ENCODE data around the gene C6. TPM values are rescaled to one million over a fixed set of nuclear protein-coding genes. Genes with fewer than 3 reads are reported as not detected.

The C6 gene
- total and polyA plus RNA-seq, 2 experiments from 2014 or later = not detected

DNA sequence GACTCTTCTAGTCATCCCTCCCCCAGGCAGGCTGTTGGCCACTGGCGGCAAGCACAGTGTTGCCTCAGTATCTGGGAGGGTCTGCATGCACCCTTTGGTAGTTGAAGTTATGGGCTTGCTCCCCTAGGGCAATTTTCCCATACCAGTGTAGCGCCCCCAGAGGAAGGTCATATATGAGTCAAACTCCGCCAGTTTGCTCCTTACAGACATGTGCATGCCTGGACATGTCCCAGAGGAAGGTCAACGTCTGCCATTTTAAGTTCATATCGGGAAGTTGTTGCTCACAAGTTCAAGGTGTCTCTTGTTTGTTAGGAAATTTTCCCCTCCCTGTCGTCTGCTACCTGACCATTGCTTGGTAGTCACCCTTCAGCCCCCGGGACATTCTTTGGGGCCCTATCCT is 90.9 kb downstream of the C6 start:
- no peaks in the 10 kb centered on the region for H3K9me2 ChIP-seq (ENCODE audit: insufficient read depth)
- no peaks in the 10 kb centered on the region for H3K4me1 ChIP-seq (ENCODE audit: insufficient read depth)
- TF ChIP-seq EZH2 (IDR thresholded peaks at IDR 0.05; ENCODE audit: insufficient read depth, poor library complexity, severe bottlenecking) (no peak), EZH2phosphoT487 (IDR thresholded peaks at IDR 0.05; ENCODE audit: insufficient read depth, low read depth) (no peak)
- H3K27ac ChIP-seq = no peak overlapping the region
- H3K9me3 ChIP-seq (ENCODE audit: low read depth) = no peaks in the 10 kb centered on the region
- H3K4me3 ChIP-seq = no peak overlapping the region
- H3K36me3 ChIP-seq (ENCODE audit: low read depth) = no peaks in the 10 kb centered on the region
- DNase-seq = no peak
- no peak overlapping the region for H3K9ac ChIP-seq
- H2AFZ ChIP-seq = no peak overlapping the region
- in situ Hi-C loops (cut with MboI) = no loop called here
- H4K20me1 ChIP-seq (ENCODE audit: insufficient read depth) = no peaks in the 10 kb centered on the region
- H3K4me2 ChIP-seq (ENCODE audit: unreplicated experiment) = no peak overlapping the region
- 54 to 62% methylated on average over 7 of the region's 7 CpGs for WGBS, 2 experiments (ENCODE audit: low coverage in 1 of 2, low lambda C conversion rate in 2 of 2, missing lambda C conversion rate in 2 of 2)
- no peaks in the 10 kb centered on the region for H3K27me3 ChIP-seq (replicated peaks; ENCODE audit: insufficient read depth)
- no peaks in the 10 kb centered on the region for H3K79me2 ChIP-seq (ENCODE audit: insufficient read depth)
- no peaks in the 10 kb centered on the region for H3F3A ChIP-seq (ENCODE audit: insufficient read depth)

DNA sequence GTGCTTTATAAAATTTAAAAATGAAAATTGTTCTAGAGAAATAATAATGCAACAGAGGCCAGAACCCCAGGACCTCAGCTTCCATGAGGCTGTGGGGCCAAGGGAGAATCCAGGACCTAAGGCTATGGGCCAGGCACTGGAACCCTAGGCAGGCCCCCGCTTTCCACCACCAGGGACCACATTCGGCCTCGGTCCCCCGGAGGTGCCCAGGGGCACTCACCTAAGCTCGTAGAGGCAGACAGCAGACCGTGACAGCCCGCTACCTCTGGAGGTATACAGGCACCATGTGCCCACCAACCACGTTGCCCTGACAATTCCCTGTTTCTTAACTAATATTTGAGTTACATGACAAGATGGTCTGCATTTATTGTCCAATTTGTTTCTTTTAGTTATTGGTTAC is 92.7 kb downstream of the C6 start:
- H3K9me3 ChIP-seq (ENCODE audit: low read depth) = no peaks in the 10 kb centered on the region
- DNase-seq = no peak
- H3K9me2 ChIP-seq (ENCODE audit: insufficient read depth) = no peaks in the 10 kb centered on the region; the same call in 1 of the 2 replicates
- H3K79me2 ChIP-seq (ENCODE audit: insufficient read depth) = no peaks in the 10 kb centered on the region
- TF ChIP-seq EZH2phosphoT487 (IDR thresholded peaks at IDR 0.05; ENCODE audit: insufficient read depth, low read depth) = no peak
- no peak for TF ChIP-seq EZH2 (IDR thresholded peaks at IDR 0.05; ENCODE audit: insufficient read depth, poor library complexity, severe bottlenecking)
- 64 to 76% methylated on average over 8 of the region's 8 CpGs for WGBS, 2 experiments (ENCODE audit: low coverage in 1 of 2, low lambda C conversion rate in 2 of 2, missing lambda C conversion rate in 2 of 2)
- in situ Hi-C loops (cut with MboI) = no loop called here
- H3K4me1 ChIP-seq (ENCODE audit: insufficient read depth) = peaks cover 10% of the 10 kb centered on the region
- H2AFZ ChIP-seq = no peak overlapping the region
- peaks cover 3% of the 10 kb centered on the region for H3F3A ChIP-seq (ENCODE audit: insufficient read depth)
- no peak overlapping the region for H3K27ac ChIP-seq
- H4K20me1 ChIP-seq (ENCODE audit: insufficient read depth) = no peaks in the 10 kb centered on the region
- H3K36me3 ChIP-seq (ENCODE audit: low read depth) = no peaks in the 10 kb centered on the region
- no peak overlapping the region for H3K4me3 ChIP-seq
- no peak overlapping the region for H3K9ac ChIP-seq
- H3K27me3 ChIP-seq (replicated peaks; ENCODE audit: insufficient read depth) = no peaks in the 10 kb centered on the region
- H3K4me2 ChIP-seq (ENCODE audit: unreplicated experiment) = no peak overlapping the region

DNA sequence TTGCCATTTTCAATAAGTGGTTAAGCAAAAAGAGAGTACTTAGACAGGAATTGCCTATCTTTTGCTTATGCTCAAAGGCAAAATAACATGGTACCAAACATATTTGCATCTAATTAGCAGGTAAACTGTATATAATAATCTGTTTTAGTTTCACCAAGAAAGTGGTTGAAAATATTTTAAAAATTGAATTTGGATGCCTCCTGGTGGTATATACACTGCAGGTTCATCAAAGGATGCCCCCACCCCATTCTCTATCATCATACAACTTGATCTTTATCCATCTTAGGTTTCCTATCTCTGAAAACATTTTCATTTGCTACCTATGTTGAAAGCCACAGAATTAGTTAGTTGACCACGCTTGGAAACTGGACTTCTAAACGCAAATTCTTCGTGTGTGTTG is 95.2 kb downstream of the C6 start:
- Histone ChIP-seq H3K9ac (no peak overlapping the region), H3K36me3 (ENCODE audit: low read depth) (no peaks in the 10 kb centered on the region), H3K4me2 (ENCODE audit: unreplicated experiment) (no peak overlapping the region), H3K4me1 (ENCODE audit: insufficient read depth) (peaks cover 28% of the 10 kb centered on the region), H3K27me3 (replicated peaks; ENCODE audit: insufficient read depth) (no peaks in the 10 kb centered on the region), H3K9me2 (ENCODE audit: insufficient read depth) (no peaks in the 10 kb centered on the region; the same call in 1 of the 2 replicates), H3K4me3 (no peak overlapping the region), H3F3A (ENCODE audit: insufficient read depth) (peaks cover 5% of the 10 kb centered on the region), H2AFZ (no peak overlapping the region), H3K9me3 (ENCODE audit: low read depth) (no peaks in the 10 kb centered on the region), H3K79me2 (ENCODE audit: insufficient read depth) (no peaks in the 10 kb centered on the region), H3K27ac (no peak overlapping the region), H4K20me1 (ENCODE audit: insufficient read depth) (no peaks in the 10 kb centered on the region)
- no peak for DNase-seq
- 82 to 86% methylated on average over 3 of the region's 3 CpGs for WGBS, 2 experiments (ENCODE audit: low coverage in 1 of 2, low lambda C conversion rate in 2 of 2, missing lambda C conversion rate in 2 of 2)
- in situ Hi-C loops (cut with MboI) = no loop called here
- no peak for TF ChIP-seq EZH2 (IDR thresholded peaks at IDR 0.05; ENCODE audit: insufficient read depth, poor library complexity, severe bottlenecking)
- no peak for TF ChIP-seq EZH2phosphoT487 (IDR thresholded peaks at IDR 0.05; ENCODE audit: insufficient read depth, low read depth)

DNA sequence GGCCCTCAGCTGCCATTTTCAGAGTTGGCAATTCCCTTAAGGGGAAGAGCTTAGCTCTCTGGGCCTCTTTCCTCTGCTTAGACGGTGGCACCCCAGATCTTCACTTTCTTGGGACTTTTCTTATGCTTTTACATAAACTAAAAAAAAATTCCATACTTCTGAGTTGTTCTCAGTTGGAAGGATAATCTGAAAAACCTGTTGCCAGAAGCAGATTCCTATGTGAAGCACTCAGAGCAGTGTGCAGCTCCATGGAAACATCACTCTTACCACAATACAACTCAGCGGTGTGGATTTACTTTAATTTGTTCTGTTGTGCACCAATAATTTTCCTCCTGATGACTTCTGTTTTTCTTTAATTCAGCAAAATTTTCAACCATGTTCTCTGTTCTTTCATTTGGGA is 98.1 kb downstream of the C6 start:
- DNase-seq = peak; percentile 90
- Histone ChIP-seq H3K27me3 (replicated peaks; ENCODE audit: insufficient read depth) (no peaks in the 10 kb centered on the region), H3K9me2 (ENCODE audit: insufficient read depth) (no peaks in the 10 kb centered on the region; the same call in 1 of the 2 replicates), H3K4me2 (ENCODE audit: unreplicated experiment) (peak overlapping the region; percentile 74), H3K27ac (peak overlapping the region; percentile 83), H3K36me3 (ENCODE audit: low read depth) (no peaks in the 10 kb centered on the region), H3K4me3 (peak overlapping the region; percentile 40), H3K4me1 (ENCODE audit: insufficient read depth) (peaks cover 38% of the 10 kb centered on the region), H3K9ac (peak overlapping the region; percentile 62), H3F3A (ENCODE audit: insufficient read depth) (peaks cover 10% of the 10 kb centered on the region), H4K20me1 (ENCODE audit: insufficient read depth) (no peaks in the 10 kb centered on the region), H2AFZ (peak overlapping the region; percentile 75), H3K9me3 (ENCODE audit: low read depth) (no peaks in the 10 kb centered on the region), H3K79me2 (ENCODE audit: insufficient read depth) (no peaks in the 10 kb centered on the region)
- 0 to 6% methylated on average over 2 of the region's 2 CpGs for WGBS, 2 experiments (ENCODE audit: low coverage in 1 of 2, low lambda C conversion rate in 2 of 2, missing lambda C conversion rate in 2 of 2)
- in situ Hi-C loops (cut with MboI) = no loop called here
- TF ChIP-seq EZH2phosphoT487 (IDR thresholded peaks at IDR 0.05; ENCODE audit: insufficient read depth, low read depth) (no peak), EZH2 (IDR thresholded peaks at IDR 0.05; ENCODE audit: insufficient read depth, poor library complexity, severe bottlenecking) (no peak)

All from GM23248 (cell line).